ENCODE results near the gene SERPIND1.
"Not testable (repeated sequence)": the region's sequence is repeated elsewhere in the genome, so short reads cannot be mapped to it uniquely, and the experiment has no call there.

Gene SERPIND1

GRCh38 chr22:20773793-20774212, at the start of gene SERPIND1:
Gene SERPIND1 (plus strand): TSS chr22:20774113. CDS start chr22:20779313, 5,200 bp downstream.
- no peak for DNase-seq (ENCODE audit: low read depth, low spot score)

- DNase-seq (ENCODE audit: low read depth, low spot score): no peak
These were observed 49.0 kb upstream of the SERPIND1 start for GRCh38 chr22:20724676-20725454.

GRCh38 chr22:20725987-20726558, 47.8 kb upstream of the SERPIND1 start:
- no peak for DNase-seq (ENCODE audit: low read depth, low spot score)

DNA sequence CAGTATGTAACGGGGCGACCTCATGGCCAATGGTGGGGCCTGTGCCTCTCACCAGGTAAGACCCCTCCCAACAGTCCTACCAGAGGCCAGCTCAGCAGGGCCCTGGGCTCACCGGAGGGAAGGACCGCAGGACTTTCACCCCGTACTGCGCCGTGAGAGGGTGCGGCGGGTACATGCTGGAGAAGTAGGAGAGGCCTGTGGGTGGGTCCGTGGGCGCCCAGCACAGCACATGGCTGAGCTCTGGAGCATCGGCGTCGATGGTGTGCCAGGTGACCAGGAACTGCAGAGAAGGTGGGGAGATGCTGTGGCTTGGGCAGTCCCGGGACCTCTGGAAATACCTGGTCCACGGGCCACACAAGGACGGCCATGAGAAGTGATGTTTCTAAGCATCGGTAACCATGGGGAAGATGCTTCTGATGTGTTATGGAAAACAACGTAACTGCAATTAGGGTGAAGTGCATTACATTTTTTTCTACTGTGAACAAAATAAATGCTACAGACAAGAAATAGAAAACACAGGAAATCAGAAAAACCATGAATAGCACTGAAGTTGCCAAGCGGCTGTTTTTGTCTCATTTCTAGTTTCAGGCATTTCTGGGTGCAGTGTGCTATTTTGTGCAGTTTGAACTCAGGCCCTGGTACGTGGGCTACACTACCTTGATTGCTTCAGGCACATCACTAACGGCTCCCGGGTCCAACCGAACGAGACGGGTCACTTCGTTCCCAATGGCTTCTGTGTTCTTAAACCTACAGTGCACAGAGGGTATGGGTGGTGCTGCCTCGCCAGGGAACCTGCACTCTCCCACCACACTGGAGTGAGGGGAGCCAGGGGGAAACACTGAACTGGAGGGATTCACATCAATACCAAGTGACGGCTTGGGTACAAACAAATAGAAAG, 46.5 kb upstream of the SERPIND1 start:
- no peak for DNase-seq (ENCODE audit: low read depth, low spot score)

DNA sequence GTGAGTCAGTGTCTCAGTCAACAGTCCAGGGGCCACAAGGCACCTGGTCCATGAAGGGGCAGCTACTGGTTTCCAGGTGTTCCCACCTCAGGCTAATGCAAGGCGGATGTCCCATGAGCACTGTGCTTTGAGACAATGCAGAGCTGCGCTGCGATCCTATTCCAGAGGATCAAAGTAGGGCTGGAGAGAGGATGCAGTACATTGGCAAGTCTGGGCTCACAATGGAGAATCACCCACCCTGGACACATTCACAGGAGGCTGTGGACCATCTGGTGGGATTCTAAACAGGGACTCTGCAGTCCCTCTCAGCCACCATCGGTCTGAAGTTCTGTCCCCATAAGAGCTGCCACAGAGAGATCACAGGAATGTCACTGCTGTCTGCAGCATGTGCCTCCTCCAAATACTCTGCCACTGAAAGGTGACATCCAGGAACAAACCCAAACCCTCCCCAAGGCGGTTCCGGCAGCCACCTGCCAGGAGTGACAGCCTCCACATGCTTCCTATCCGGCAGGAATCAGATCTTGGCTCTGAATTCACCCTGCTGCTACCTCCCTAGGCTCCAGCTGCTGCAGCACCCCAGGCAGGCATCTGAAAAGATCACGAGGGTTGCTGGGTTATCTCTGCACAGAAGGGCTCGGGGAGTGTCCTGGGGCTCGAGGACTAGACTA, 45.3 kb upstream of the SERPIND1 start:
- DNase-seq (ENCODE audit: low read depth, low spot score): no peak

DNA sequence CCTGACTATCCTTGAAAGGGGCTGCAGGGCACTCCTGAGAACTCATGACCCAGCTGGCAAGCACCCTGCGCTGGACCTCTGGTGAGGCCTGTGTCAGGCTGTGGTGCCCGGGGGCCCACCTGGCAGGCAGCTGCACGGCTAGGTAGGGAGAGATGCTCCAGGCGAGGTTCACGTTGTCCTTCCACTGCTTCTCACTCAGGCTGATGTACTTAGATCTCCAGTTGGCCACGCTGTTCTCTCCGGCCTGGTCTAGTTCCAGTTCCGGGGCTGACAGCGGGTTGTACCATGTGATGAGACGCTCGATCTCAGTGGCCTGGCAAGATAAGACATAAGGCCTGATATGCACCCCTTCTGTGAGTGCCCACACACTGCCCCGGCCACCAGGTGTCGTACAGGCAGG, 44.7 kb upstream of the SERPIND1 start:
- DNase-seq (ENCODE audit: low read depth, low spot score): no peak

DNA sequence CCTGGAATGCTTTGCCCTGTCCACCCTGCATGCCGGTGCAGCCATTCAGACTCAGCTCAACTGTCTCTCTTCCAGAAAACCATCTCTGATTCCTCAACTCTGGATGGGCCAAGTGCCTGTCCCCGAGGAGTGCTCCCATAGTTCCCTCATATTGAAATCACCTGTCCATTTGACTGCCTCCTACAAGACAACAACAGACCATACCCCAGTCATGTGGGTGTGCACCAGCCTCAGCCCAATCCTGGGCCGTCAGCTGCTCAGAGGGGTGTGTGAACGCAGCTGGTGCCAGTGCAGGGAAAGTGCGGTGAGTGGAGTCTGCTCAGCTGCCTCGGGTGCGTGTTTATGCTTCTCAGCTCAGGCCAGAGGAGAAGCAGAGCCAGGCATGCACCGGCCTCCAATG, 41.5 kb upstream of the SERPIND1 start:
- DNase-seq (ENCODE audit: low read depth, low spot score): not testable (repeated sequence)

DNA sequence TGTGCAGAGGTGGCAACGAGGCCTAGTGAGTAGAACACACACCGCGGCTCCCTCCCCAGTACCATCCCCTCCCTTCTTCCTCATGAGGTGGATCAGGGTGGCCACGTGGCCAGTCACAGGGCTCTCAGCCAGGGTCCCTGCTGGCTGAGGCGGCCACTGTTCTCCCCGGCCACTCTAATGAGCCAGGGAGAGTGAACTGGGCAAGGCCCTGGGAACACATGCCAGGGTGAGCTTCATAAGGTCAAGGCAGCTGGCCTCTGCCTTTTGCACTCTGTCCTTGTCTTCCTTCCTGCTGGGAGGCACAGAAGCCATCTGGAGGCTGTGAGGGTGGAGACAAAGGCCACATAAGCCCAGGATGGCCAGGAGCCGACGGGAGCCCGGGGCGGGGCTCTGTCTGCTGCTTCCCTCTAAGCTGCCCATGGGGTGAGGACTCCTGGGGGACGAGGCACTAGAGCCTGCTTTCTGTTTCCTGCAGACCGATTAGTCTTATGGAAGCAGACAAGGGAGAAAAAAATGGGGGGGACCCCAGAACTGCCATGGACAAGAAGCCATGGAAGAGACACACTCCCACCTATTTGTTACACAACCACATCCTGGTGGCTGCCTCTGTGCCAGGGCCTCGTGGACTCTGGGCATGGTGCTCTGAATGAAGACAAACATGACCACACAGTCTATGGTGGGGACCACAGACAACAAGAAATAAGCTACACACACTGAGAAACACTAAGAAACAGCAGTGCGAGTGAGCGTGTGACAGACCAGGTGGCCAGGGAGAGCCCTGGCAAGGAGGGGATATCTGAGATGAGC, 38.4 kb upstream of the SERPIND1 start:
- not testable (repeated sequence) for DNase-seq (ENCODE audit: low read depth, low spot score)

DNA sequence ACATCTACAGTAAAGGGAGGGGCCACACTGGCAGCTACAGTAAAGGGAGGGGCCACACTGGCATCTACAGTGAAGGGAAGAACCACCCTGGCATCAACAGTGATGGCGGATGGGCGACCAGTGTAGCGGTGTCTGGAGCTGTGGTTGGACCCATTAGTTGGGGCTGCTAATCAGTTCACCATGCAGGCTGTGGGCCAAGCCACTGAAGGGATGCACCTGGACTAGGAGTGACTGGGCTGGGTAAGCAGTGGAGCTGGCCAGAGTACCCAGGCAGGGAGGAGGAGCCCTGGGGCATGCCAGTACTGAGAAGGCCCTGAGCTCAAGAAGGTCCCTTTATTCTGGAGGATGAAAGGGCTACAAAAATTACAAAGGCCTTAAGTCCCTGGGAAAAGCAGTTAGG, 37.0 kb upstream of the SERPIND1 start:
- DNase-seq (ENCODE audit: low read depth, low spot score): not testable (repeated sequence)

- DNase-seq (ENCODE audit: low read depth, low spot score): no peak
These were observed 35.4 kb upstream of the SERPIND1 start for GRCh38 chr22:20738394-20739089.

DNA sequence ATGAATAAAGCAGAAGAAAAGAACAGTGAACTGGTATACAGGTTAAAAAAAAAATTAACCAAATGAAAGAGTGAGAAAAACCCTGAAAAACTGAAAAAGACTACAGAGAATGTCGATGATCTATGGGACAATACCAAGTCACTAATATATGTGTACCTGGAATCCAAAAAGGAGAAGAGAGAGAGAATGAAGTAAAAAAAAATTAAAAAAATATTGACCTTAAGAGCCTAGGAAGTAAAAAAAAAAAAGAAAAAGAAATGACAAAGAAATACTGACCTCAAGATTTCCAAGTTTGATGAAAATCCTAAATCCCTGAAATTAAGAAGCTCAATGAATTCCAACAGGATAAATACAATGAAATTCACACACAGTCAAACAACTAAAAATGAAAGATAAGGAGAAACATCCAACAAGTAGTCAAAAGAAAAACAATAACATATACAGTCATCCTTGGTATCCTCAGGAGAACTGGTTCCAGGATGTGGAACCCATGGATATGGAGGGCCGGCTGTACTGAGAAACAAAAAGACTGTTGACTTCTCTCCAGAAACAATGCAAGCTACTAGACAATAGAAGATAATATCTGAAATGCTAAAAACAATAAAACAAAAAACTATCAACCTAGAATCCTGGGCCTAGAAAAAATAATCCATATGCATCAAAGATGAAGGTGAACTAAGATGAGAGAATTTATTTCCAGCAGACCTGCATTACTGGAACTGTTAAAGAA, 33.5 kb upstream of the SERPIND1 start:
- no peak for DNase-seq (ENCODE audit: low read depth, low spot score)

GRCh38 chr22:20741008-20741633, 32.8 kb upstream of the SERPIND1 start:
- no peak for DNase-seq (ENCODE audit: low read depth, low spot score)

GRCh38 chr22:20741634-20742581, 32.0 kb upstream of the SERPIND1 start:
- DNase-seq (ENCODE audit: low read depth, low spot score): no peak

DNA sequence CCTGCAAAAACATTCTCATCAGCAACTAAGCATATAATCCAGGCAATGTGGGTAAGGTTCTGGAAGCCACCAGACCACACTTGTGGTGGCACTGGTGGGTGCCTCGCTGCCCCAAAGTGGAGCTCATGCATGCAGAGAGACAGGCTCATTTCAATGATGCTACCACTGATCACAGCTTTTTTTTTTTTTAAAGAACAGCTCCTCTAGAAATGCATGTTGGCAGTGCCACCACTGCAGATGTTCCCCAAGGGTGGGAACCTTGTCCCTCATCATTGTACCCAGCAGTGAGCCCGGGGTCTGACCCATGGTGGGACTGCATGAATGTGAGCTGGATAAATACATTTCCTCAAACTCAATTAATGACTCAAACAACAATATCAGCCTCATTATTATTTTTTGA, 31.1 kb upstream of the SERPIND1 start:
- DNase-seq (ENCODE audit: low read depth, low spot score): no peak

DNA sequence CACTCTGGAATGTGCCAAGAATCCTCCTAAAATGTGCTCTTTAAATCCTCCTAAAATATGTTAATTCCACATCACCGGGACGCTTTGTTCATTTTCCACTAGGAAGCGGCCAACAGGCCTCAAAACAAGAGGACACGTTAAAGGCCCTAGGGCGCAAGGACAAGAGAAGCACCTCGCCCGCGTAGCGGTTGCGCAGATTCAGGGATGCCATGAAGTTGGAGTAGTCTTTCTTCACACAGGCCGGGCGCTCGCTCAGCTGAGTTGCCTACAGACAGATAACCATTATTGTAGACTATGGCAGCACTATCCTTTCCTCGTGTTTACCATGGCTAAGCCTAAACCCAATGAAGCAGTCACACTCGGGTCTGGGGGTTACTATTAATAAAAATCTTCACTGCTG, 29.5 kb upstream of the SERPIND1 start:
- no peak for DNase-seq (ENCODE audit: low read depth, low spot score)

- no peak for DNase-seq (ENCODE audit: low read depth, low spot score)
These were observed 28.8 kb upstream of the SERPIND1 start for GRCh38 chr22:20745119-20745518.

GRCh38 chr22:20746431-20747189, 27.3 kb upstream of the SERPIND1 start:
- DNase-seq (ENCODE audit: low read depth, low spot score): no peak
